Renal cortex interstitium (tissue), 11 donors: ENCODE results near the gene DLGAP1. TPM values are rescaled to one million over a fixed set of nuclear protein-coding genes. Genes with fewer than 3 reads are reported as not detected.

Source experiments
- DNase-seq, 11 donors: peaks; one replicate each; pipeline ENCODE4 v3.0.0-alpha.2; 2013; ENCODE audit warnings: low read depth in 9 of 11, low spot score in 4 of 11; ENCODE audit errors: extremely low read depth in 1 of 11
- polyA plus RNA-seq, 3 donors: library from polyadenylated mRNA; unstranded; fragments of 120-200 nt; gene quantifications; one replicate each; pipeline ENCODE4 v1.2.1, GENCODE V29; 2013; ENCODE audit not compliant: insufficient read length in 3 of 3

DLGAP1 gene
- polyA plus RNA-seq, 3 donors: 4.6 to 6.1 (median 5.9) TPM

- no peak for DNase-seq
Observed at GRCh38 chr18:3458952-3459853, 995.9 kb downstream of the DLGAP1 start.

GRCh38 chr18:3458378-3458777 lies 996.7 kb downstream of the DLGAP1 start:
- no peak for DNase-seq

- no peak for DNase-seq
Observed at GRCh38 chr18:3457261-3457724, 997.8 kb downstream of the DLGAP1 start.

GRCh38 chr18:3456686-3457069 lies 998.4 kb downstream of the DLGAP1 start:
- DNase-seq: no peak

- no peak for DNase-seq
Observed at GRCh38 chr18:3455907-3456685, 999.0 kb downstream of the DLGAP1 start.

- no peak for DNase-seq
Observed at GRCh38 chr18:3455090-3455635, 999.9 kb downstream of the DLGAP1 start.

- no peak for DNase-seq
Observed at GRCh38 chr18:3454365-3455089, 1000.6 kb downstream of the DLGAP1 start.

- DNase-seq: peak in 4 of 11 donors; percentile 57 to 80 (median 62)
Observed at GRCh38 chr18:3453540-3454364, 1001.4 kb downstream of the DLGAP1 start.

GRCh38 chr18:3452750-3453539 lies 1002.2 kb downstream of the DLGAP1 start:
- DNase-seq: no peak

GRCh38 chr18:3451989-3452749 lies 1002.9 kb downstream of the DLGAP1 start:
- DNase-seq: no peak

- DNase-seq: peak; percentile 86 to 95 (median 93)
Observed at GRCh38 chr18:3451183-3451988, 1003.7 kb downstream of the DLGAP1 start.

- no peak for DNase-seq
Observed at GRCh38 chr18:3450799-3451182, 1004.3 kb downstream of the DLGAP1 start.

GRCh38 chr18:3450012-3450798 lies 1004.9 kb downstream of the DLGAP1 start, which contains the start of gene TGIF1:
Gene TGIF1, plus strand, starts transcription at chr18:3450172. Its CDS starts 318 bp downstream, at chr18:3450490.
- DNase-seq: peak in 4 of 11 donors; percentile 62 to 83 (median 70)

- DNase-seq: peak in 3 of 11 donors; percentile 54 to 77 (median 73)
Observed at GRCh38 chr18:3449512-3450011, 1005.5 kb downstream of the DLGAP1 start.
